Stimulated activated naive B cell treated with anti-CD40 and anti-IgM and Interleukin-4, amounts not matched to agents 10 μg/mL and 1 μg/mL and 100 μg/mL, for 72 hours (primary cell): ENCODE data around the gene MAGEA6.
"Not testable (repeated sequence)": the region's sequence is repeated elsewhere in the genome, so short reads cannot be mapped to it uniquely, and the experiment has no call there.

Experiments
- ATAC-seq, 2 donors: fragments of 150-1000 bp; cut with Tn5 transposase; replicated peaks; 2 replicates each; pipeline ENCODE4 v1.10.0; 2021; ENCODE audit warnings: moderate library complexity in 1 of 2
- DNase-seq: peaks from one replicate; pipeline ENCODE4 v3.0.0; 2021
- H3K27ac Mint-ChIP-seq: one replicate; pipeline ENCODE4 v1.8.0; 2022; ENCODE audit warnings: mild to moderate bottlenecking, mixed read lengths
- H3K27me3 Mint-ChIP-seq, 2 donors: one replicate each; pipeline ENCODE4 v1.8.0; 2022; ENCODE audit warnings: mixed read lengths in 2 of 2
- H3K36me3 Mint-ChIP-seq, 2 donors: one replicate each; pipeline ENCODE4 v1.8.0; 2022; ENCODE audit warnings: mixed read lengths in 2 of 2, mild to moderate bottlenecking in 1 of 2
- H3K4me1 Mint-ChIP-seq, 2 donors: one replicate each; pipeline ENCODE4 v1.8.0; 2022; ENCODE audit warnings: mixed read lengths in 2 of 2, mild to moderate bottlenecking in 1 of 2
- H3K4me3 Mint-ChIP-seq, 2 donors: one replicate each; pipeline ENCODE4 v1.8.0; 2022; ENCODE audit warnings: mild to moderate bottlenecking in 2 of 2, mixed read lengths in 2 of 2, moderate library complexity in 1 of 2
- H3K9me3 Mint-ChIP-seq, 2 donors: one replicate each; pipeline ENCODE4 v1.8.0; 2022; ENCODE audit warnings: mixed read lengths in 2 of 2, mild to moderate bottlenecking in 1 of 2

The MAGEA6 gene

GRCh38 chrX:152753686-152754650 is 15.5 kb downstream of the MAGEA6 start, which contains the start of gene MAGEA2:
Gene MAGEA2, minus strand, starts transcription at chrX:152753842. Its CDS starts 2,479 bp downstream, at chrX:152751363.
- H3K27me3 Mint-ChIP-seq, ATAC-seq, DNase-seq, H3K4me3 Mint-ChIP-seq, H3K9me3 Mint-ChIP-seq, H3K36me3 Mint-ChIP-seq, H3K4me1 Mint-ChIP-seq, H3K27ac Mint-ChIP-seq: not testable (repeated sequence)

GRCh38 chrX:152738560-152738959 is 30.9 kb downstream of the MAGEA6 start:
- Mint-ChIP-seq H3K4me1 (no peaks in the 10 kb centered on the region), H3K4me3 (no peak overlapping the region), H3K36me3 (no peaks in the 10 kb centered on the region), H3K27me3 (no peaks in the 10 kb centered on the region), H3K9me3 (no peaks in the 10 kb centered on the region), H3K27ac (no peak overlapping the region)
- ATAC-seq (no peak), DNase-seq (no peak)

- H3K4me3 Mint-ChIP-seq, H3K27ac Mint-ChIP-seq, DNase-seq, H3K27me3 Mint-ChIP-seq, ATAC-seq, H3K4me1 Mint-ChIP-seq, H3K9me3 Mint-ChIP-seq, H3K36me3 Mint-ChIP-seq: not testable (repeated sequence)
These were observed 33.0 kb downstream of the MAGEA6 start for GRCh38 chrX:152736528-152736927.

GRCh38 chrX:152735860-152736511 is 33.5 kb downstream of the MAGEA6 start:
- no peaks in the 10 kb centered on the region for H3K36me3 Mint-ChIP-seq
- H3K4me1 Mint-ChIP-seq, result no peaks in the 10 kb centered on the region
- no peak for DNase-seq
- no peak overlapping the region for H3K27ac Mint-ChIP-seq
- no peak for ATAC-seq
- H3K9me3 Mint-ChIP-seq, result no peaks in the 10 kb centered on the region
- H3K27me3 Mint-ChIP-seq, result no peaks in the 10 kb centered on the region
- no peak overlapping the region for H3K4me3 Mint-ChIP-seq

- ATAC-seq, result no peak
- H3K4me3 Mint-ChIP-seq, result no peak overlapping the region
- H3K27ac Mint-ChIP-seq, result no peak overlapping the region
- H3K9me3 Mint-ChIP-seq, result no peaks in the 10 kb centered on the region
- no peaks in the 10 kb centered on the region for H3K27me3 Mint-ChIP-seq
- no peak for DNase-seq
- H3K4me1 Mint-ChIP-seq, result no peaks in the 10 kb centered on the region
- H3K36me3 Mint-ChIP-seq, result no peaks in the 10 kb centered on the region
These were observed 34.4 kb downstream of the MAGEA6 start for GRCh38 chrX:152735101-152735500.

GRCh38 chrX:152734143-152734858 is 35.2 kb downstream of the MAGEA6 start:
- H3K27me3 Mint-ChIP-seq, H3K27ac Mint-ChIP-seq, DNase-seq, H3K4me3 Mint-ChIP-seq, ATAC-seq, H3K9me3 Mint-ChIP-seq, H3K36me3 Mint-ChIP-seq, H3K4me1 Mint-ChIP-seq: not testable (repeated sequence)

- no peaks in the 10 kb centered on the region for H3K9me3 Mint-ChIP-seq
- no peak for ATAC-seq
- H3K4me1 Mint-ChIP-seq, result no peaks in the 10 kb centered on the region
- no peak for DNase-seq
- H3K27ac Mint-ChIP-seq, result no peak within 1 kb of the TSS
- no peaks in the 10 kb centered on the region for H3K36me3 Mint-ChIP-seq
- H3K4me3 Mint-ChIP-seq, result no peak within 1 kb of the TSS
- peaks cover 4 to 6% of the 10 kb centered on the region in 2 donors for H3K27me3 Mint-ChIP-seq
These were observed 36.1 kb downstream of the MAGEA6 start, which contains the start of the genes CSAG1 and MAGEA12 for GRCh38 chrX:152733261-152733975. Gene CSAG1, minus strand, starts transcription at chrX:152733721. Its CDS starts 1,261 bp downstream, at chrX:152732460. Gene MAGEA12, plus strand, starts transcription at chrX:152733757. Its CDS starts 2,405 bp downstream, at chrX:152736162.

GRCh38 chrX:152725409-152725808 is 44.1 kb downstream of the MAGEA6 start:
- peaks cover 9 to 14% of the 10 kb centered on the region in 2 donors for H3K27me3 Mint-ChIP-seq
- no peak overlapping the region for H3K27ac Mint-ChIP-seq
- H3K4me1 Mint-ChIP-seq, result no peaks in the 10 kb centered on the region
- no peaks in the 10 kb centered on the region for H3K36me3 Mint-ChIP-seq
- no peak overlapping the region for H3K4me3 Mint-ChIP-seq
- ATAC-seq, result no peak
- DNase-seq, result no peak
- no peaks in the 10 kb centered on the region for H3K9me3 Mint-ChIP-seq
